PC-3 (cell line): ENCODE results near the gene CFL2. TPM values are rescaled to one million over a fixed set of nuclear protein-coding genes. Genes with fewer than 3 reads are reported as not detected.

ENCODE experiments used
- ATAC-seq: fragments of 200-7000 bp; cut with Tn5 transposase; 2 replicates; pipeline ENCODE4 v1.9.1; 2020; ENCODE audit warnings: mild to moderate bottlenecking, moderate library complexity
- BruUV-seq: library from RNA; stranded (reverse); fragments of 400-500 nt; replicated peaks from 2 replicates; lab custom pipeline; 2021; lab: Mats Ljungman, UMichigan
- CTCF ChIA-PET: fragments of 300-600 bp; sonication (Branson Sonifier 250); formaldehyde crosslinking; loops from one replicate; lab custom pipeline; 2022; ENCODE audit warnings: antibody characterized with exemption; lab: Charles Lee
- POLR2A ChIA-PET: fragments of 300-600 bp; sonication (Branson Sonifier 250); formaldehyde crosslinking; loops from one replicate; lab custom pipeline; 2022; ENCODE audit warnings: antibody characterized with exemption; ENCODE audit not compliant: unreplicated experiment; lab: Charles Lee
- DNase-seq: peaks from one replicate; pipeline ENCODE4 v3.0.0-alpha.2; 2015
- H2AFZ ChIP-seq: fragments of 300-600 bp; sonication (generic); 2 replicates; pipeline ENCODE4 v1.6.0; 2016; ENCODE audit warnings: antibody characterized with exemption, low read length
- H3F3A ChIP-seq: fragments of 300-600 bp; sonication (generic); one replicate; pipeline ENCODE4 v1.6.0; 2017; ENCODE audit warnings: antibody characterized with exemption, low read length, control low read depth, mild to moderate bottlenecking; ENCODE audit not compliant: unreplicated experiment
- H3K27ac ChIP-seq: fragments of 300-600 bp; sonication (generic); 2 replicates; pipeline ENCODE4 v1.5.1; 2016; ENCODE audit warnings: mild to moderate bottlenecking, low read length
- H3K27me3 ChIP-seq: fragments of 300-600 bp; sonication (generic); 2 replicates; pipeline ENCODE4 v1.6.1; 2016; ENCODE audit warnings: low read length, mixed read lengths
- H3K36me3 ChIP-seq: fragments of 300-600 bp; sonication (generic); 2 replicates; pipeline ENCODE4 v1.6.1; 2016; ENCODE audit warnings: low read depth, mixed run types, low read length, mixed read lengths
- H3K4me1 ChIP-seq: fragments of 300-600 bp; sonication (generic); 2 replicates; pipeline ENCODE4 v1.5.1; 2016; ENCODE audit warnings: low read length; ENCODE audit not compliant: insufficient read depth
- H3K4me2 ChIP-seq: fragments of 300-600 bp; sonication (generic); 2 replicates; pipeline ENCODE4 v1.6.0; 2016; ENCODE audit warnings: low read length
- H3K4me3 ChIP-seq: fragments of 300-600 bp; sonication (generic); 2 replicates; pipeline ENCODE4 v1.5.1; 2016; ENCODE audit warnings: mild to moderate bottlenecking, low read length, mixed read lengths
- H3K79me2 ChIP-seq: fragments of 300-600 bp; sonication (generic); 2 replicates; pipeline ENCODE4 v1.6.1; 2017; ENCODE audit warnings: low read length, mixed read lengths
- H3K9ac ChIP-seq: fragments of 300-600 bp; sonication (generic); 2 replicates; pipeline ENCODE4 v1.6.0; 2016; ENCODE audit warnings: mild to moderate bottlenecking, low read length
- H3K9me2 ChIP-seq: fragments of 300-600 bp; sonication (generic); replicated peaks from 2 replicates; pipeline ENCODE4 v1.6.1; 2016; ENCODE audit warnings: mixed run types, low read length, mixed read lengths
- H3K9me3 ChIP-seq: fragments of 300-600 bp; sonication (generic); 2 replicates; pipeline ENCODE4 v1.6.1; 2016; ENCODE audit warnings: low read length, mixed read lengths
- H4K20me1 ChIP-seq: fragments of 300-600 bp; sonication (generic); 2 replicates; pipeline ENCODE4 v1.6.1; 2016; ENCODE audit warnings: low read length, mixed read lengths
- EZH2 ChIP-seq: fragments of 300-600 bp; sonication (generic); IDR thresholded peaks from one replicate; pipeline ENCODE4 v1.6.1; 2017; ENCODE audit warnings: antibody characterized with exemption, mild to moderate bottlenecking, low read length; ENCODE audit not compliant: unreplicated experiment
- EZH2phosphoT487 ChIP-seq: fragments of 300-600 bp; sonication (generic); IDR thresholded peaks from 2 replicates; pipeline ENCODE4 v1.6.1; 2018; ENCODE audit warnings: mild to moderate bottlenecking, antibody characterized with exemption, low read length, borderline replicate concordance
- intact Hi-C: fragments of 100-400 bp; cut with micrococcal nuclease; formaldehyde crosslinking; loops from 2 replicates; pipeline ENCODE4 v1.9.0; 2023
- total RNA-seq: library from RNA; depleted of rRNA; stranded (reverse); fragments of >200 nt; gene quantifications from 2 replicates; pipeline ENCODE4 v1.2.3, GENCODE V29; 2014
- TF ChIP-seq, protein P1 (sequence below): fragments of 300-600 bp; sonication (generic); conservative IDR thresholded peaks from 2 replicates; pipeline ENCODE4 v1.5.1; 2017; ENCODE audit warnings: antibody characterized with exemption, low read depth, mild to moderate bottlenecking, low read length

CFL2 gene
- total RNA-seq, 1 experiment from 2014 or later = 88.4 TPM

DNA sequence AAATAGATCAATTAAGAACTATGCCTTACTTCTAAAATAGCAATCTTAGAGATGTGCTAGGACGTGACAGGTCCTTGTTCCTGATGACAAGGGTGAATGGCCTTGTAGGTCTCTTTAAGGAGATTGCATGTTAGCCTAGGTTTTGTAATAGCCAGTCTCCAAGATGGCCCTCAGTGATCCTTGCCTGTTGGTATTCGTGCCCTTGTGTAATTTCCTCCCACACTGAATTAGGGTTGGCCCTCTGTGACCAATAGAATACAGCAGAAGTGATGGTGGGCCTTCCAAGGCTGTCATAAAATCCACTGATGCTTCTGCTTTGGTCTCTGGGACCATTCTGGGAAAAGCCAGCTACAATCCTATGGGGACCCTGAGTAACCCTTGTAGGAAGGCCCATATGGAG, 46.3 kb downstream of the CFL2 start:
- H3K4me2 ChIP-seq = no peak overlapping the region
- H3K79me2 ChIP-seq = no peaks in the 10 kb centered on the region
- H3F3A ChIP-seq = no peaks in the 10 kb centered on the region
- ChIA-PET CTCF (no interaction called here), POLR2A (no interaction called here)
- BruUV-seq = no TSS peak
- TF ChIP-seq, protein P1, sequence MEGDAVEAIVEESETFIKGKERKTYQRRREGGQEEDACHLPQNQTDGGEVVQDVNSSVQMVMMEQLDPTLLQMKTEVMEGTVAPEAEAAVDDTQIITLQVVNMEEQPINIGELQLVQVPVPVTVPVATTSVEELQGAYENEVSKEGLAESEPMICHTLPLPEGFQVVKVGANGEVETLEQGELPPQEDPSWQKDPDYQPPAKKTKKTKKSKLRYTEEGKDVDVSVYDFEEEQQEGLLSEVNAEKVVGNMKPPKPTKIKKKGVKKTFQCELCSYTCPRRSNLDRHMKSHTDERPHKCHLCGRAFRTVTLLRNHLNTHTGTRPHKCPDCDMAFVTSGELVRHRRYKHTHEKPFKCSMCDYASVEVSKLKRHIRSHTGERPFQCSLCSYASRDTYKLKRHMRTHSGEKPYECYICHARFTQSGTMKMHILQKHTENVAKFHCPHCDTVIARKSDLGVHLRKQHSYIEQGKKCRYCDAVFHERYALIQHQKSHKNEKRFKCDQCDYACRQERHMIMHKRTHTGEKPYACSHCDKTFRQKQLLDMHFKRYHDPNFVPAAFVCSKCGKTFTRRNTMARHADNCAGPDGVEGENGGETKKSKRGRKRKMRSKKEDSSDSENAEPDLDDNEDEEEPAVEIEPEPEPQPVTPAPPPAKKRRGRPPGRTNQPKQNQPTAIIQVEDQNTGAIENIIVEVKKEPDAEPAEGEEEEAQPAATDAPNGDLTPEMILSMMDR = no peak
- TF ChIP-seq EZH2phosphoT487 = no peak
- no peaks in the 10 kb centered on the region for H3K36me3 ChIP-seq
- no peaks in the 10 kb centered on the region for H4K20me1 ChIP-seq
- H3K9ac ChIP-seq = no peak overlapping the region
- no peaks in the 10 kb centered on the region for H3K27me3 ChIP-seq
- ATAC-seq = no peak
- no peaks in the 10 kb centered on the region for H3K9me2 ChIP-seq
- intact Hi-C loops = no loop called here
- H3K4me3 ChIP-seq = no peak overlapping the region
- no peak overlapping the region for H2AFZ ChIP-seq
- no peak overlapping the region for H3K27ac ChIP-seq
- no peak for DNase-seq
- no peaks in the 10 kb centered on the region for H3K9me3 ChIP-seq
- peaks cover 13% of the 10 kb centered on the region for H3K4me1 ChIP-seq

DNA sequence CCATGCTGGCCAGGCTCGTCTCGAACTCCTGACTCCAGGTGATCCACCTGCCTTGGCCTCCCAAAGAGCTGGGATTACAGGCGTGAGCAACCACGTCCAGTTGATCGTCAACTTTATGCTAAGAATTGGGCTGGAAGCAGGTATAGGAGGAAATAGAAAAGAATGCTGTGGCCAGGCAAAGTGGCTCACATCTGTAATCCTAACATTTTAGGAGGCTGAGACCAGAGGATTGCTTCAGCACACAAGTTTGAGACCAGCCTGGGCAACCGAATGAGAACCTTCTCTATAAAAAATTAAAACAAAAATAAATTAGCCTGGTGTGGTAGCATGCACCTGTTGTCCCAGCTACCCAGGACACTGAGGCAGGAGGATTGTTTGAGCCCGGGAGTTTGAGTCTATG, 47.4 kb downstream of the CFL2 start:
- H2AFZ ChIP-seq = no peak overlapping the region
- H3K79me2 ChIP-seq = no peaks in the 10 kb centered on the region
- H3K9ac ChIP-seq = no peak overlapping the region
- no peaks in the 10 kb centered on the region for H3K27me3 ChIP-seq
- ATAC-seq (no peak), DNase-seq (no peak)
- H3K9me3 ChIP-seq = no peaks in the 10 kb centered on the region
- no peaks in the 10 kb centered on the region for H3K9me2 ChIP-seq
- CTCF ChIA-PET = no interaction called here
- POLR2A ChIA-PET = no interaction called here
- H3K36me3 ChIP-seq = no peaks in the 10 kb centered on the region
- BruUV-seq = no TSS peak
- H3F3A ChIP-seq = no peaks in the 10 kb centered on the region
- H3K4me3 ChIP-seq = no peak overlapping the region
- no peak overlapping the region for H3K4me2 ChIP-seq
- H4K20me1 ChIP-seq = no peaks in the 10 kb centered on the region
- no peak for TF ChIP-seq EZH2
- no peak for TF ChIP-seq EZH2phosphoT487
- TF ChIP-seq, protein P1 = no peak
- intact Hi-C loops = no loop called here
- H3K4me1 ChIP-seq = peaks cover 13% of the 10 kb centered on the region
- H3K27ac ChIP-seq = no peak overlapping the region

DNA sequence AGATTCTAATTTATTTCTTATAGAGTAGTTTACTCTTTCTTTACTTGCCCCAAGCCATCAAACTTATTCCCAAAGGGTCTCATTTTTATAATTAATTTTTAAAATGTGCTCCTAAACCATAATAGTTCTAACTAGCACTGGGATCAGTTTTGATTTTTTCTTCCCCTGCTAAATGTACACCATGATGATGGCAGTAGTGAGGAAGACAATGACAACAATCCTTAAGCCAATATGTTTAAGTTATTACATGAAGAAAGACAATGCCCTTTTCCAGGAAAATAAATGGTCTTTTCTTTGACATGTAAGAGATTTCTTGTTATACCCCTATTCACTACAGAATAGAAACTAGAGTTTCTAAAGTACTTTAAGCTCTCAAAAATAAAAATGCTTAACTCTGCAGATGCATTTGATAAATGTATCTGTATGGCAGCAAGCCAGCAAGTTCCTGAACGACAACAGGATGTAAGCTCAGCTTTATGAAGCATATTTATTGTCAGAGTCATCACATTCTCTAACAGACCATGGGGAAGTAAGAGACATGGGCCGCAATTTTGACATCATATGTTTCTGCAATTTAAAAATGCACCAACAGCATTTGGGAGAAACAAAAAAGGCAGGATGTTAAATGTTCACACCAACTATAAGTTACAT, 48.5 kb downstream of the CFL2 start:
- Histone ChIP-seq H3K9ac (no peak overlapping the region), H3F3A (no peaks in the 10 kb centered on the region), H3K27me3 (no peaks in the 10 kb centered on the region), H3K4me1 (peaks cover 13% of the 10 kb centered on the region), H3K9me3 (no peaks in the 10 kb centered on the region), H3K36me3 (no peaks in the 10 kb centered on the region), H3K79me2 (no peaks in the 10 kb centered on the region), H3K9me2 (no peaks in the 10 kb centered on the region), H3K4me2 (peak overlapping the region; percentile 38), H3K27ac (no peak overlapping the region), H3K4me3 (no peak overlapping the region), H2AFZ (no peak overlapping the region), H4K20me1 (no peaks in the 10 kb centered on the region)
- peak; percentile 93 for DNase-seq
- ChIA-PET POLR2A (interaction anchor here (0.7 kb wide), 1 partner anchor 45 kb away, joined by 4 read pairs; no protein-coding TSS in a partner anchor), CTCF (interaction anchor here (0.5 kb wide), 1 partner anchor 936 kb away, joined by 3 read pairs; no protein-coding TSS in a partner anchor)
- no TSS peak for BruUV-seq
- peak; percentile 93 for ATAC-seq
- intact Hi-C loops = no loop called here
- TF ChIP-seq, protein P1 = no peak
